CD4-positive, alpha-beta T cell treated with Interleukin-1 beta for 1 hour (primary cell): ENCODE results near the gene CNNM2.
"Not testable (repeated sequence)": the region's sequence is repeated elsewhere in the genome, so short reads cannot be mapped to it uniquely, and the experiment has no call there.

Experiments used
- DNase-seq, 2 donors: peaks; one replicate each; pipeline ENCODE4 v3.0.0-alpha.2; 2020 to 2022

Gene CNNM2

GRCh38 chr10:102927311-102928010 lies 9.4 kb downstream of the CNNM2 start:
- peak in 1 of 2 donors; percentile 2 for DNase-seq

DNA sequence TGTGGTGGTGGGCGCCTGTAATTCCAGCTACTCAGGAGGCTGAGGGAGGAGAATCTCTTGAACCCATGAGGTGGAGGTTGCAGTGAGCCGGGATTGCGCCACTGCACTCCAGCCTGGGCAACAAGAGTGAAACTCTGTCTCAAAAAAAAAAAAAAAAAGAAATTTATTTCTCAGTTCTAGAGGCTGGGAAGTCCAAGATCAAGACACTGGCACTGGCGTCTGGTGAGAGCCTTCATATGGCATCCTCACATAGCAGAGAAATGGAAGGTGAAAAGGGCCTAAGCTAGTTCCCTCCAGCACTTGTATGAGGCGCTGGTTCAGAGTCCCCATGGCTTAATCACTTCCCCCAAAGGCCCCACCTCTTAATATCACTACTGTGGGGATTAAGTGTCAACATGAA lies 10.3 kb downstream of the CNNM2 start:
- not testable (repeated sequence) for DNase-seq

DNA sequence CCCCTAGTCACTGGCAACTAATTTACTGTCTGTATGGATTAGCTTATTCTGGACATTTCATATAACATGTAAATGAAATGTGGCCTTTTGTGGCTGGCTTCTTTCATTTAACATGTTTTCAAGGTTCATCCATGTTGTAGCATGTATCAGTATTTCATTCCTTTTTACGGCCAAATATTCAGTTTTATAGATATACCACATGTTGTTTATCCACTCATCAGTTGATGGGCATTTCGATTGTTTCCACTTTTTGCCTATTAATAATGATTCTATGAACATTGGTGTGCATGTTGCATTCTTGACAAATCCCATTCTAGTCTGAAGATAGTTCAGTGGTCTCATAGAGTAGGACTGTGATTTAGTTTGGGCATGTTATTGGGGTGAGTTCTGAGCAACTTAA lies 12.6 kb downstream of the CNNM2 start:
- DNase-seq = no peak

DNA sequence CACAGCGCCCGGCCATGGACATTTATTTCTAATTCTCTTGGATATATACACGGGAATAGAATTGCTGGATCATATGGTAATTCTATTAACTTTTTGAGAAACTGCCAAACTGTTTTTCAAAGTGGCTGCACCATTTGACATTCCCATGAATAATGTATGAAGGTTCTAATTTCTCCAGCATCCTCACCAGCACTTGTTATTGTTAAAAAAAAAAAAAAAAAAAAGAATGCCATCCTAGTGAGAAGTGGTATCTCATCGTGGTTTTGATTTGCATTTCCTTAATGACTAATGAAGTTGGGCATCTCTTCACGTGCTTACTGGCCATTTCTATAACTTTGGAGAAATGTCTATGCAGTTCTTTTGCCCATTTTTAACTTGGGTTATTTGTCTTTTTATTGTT lies 13.5 kb downstream of the CNNM2 start:
- DNase-seq = no peak

DNA sequence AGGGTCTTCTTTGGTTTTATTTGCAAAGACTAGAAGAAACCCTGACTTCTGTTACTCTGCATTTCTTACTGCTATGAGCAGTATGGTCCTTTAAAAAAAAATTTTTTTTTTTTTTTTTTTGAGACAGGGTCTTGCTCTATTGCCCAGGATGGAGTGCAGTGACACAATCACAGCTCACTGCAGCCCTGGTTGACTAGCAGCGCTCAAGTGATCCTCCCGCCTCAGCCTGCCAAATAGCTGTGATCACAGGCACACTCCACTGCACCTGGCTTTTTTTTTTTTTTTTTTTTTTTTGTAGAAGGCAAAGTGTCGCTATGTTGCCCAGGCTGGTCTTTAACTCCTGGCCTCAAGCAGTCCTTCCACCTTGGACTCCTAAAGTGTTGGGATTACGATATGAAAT lies 17.4 kb downstream of the CNNM2 start:
- no peak for DNase-seq

DNA sequence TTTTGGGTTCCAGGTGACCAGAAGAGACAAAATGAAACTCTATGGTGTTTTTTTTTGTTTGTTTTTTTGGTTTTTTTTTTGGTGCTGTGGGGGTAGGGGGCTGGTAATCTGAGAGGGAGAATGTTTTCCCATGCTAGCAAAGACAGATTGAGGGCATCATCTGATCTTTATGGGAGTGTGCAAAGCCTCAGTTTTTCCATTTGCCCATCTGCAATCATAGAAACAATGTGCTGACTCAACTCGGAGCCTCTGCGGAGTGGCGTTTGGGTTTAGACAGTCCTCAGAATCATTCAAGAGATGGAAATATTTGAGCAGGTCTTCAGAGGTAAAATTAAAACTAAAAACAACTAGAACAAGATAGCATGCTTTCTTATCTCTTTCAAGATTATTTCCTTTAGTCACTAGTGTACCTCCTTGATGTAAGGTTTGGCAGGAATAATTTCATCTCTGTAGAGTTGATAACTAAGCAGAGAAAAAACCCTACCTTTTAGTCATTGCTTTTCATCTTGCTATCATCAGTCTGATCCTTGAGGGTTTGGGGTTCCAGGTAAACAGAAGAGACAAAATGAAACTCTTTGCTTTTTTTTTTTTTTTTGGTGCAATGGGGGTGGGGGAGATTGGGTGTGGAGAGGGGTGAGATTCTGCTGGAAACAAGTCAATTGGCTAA lies 18.0 kb downstream of the CNNM2 start:
- DNase-seq = no peak

- DNase-seq = no peak
These were observed 23.3 kb downstream of the CNNM2 start for GRCh38 chr10:102941401-102941800.

- no peak for DNase-seq
These were observed 27.4 kb downstream of the CNNM2 start for GRCh38 chr10:102945449-102945848.

- no peak for DNase-seq
These were observed 27.9 kb downstream of the CNNM2 start for GRCh38 chr10:102945962-102946361.

- DNase-seq = no peak
These were observed 28.9 kb downstream of the CNNM2 start for GRCh38 chr10:102946992-102947391.

DNA sequence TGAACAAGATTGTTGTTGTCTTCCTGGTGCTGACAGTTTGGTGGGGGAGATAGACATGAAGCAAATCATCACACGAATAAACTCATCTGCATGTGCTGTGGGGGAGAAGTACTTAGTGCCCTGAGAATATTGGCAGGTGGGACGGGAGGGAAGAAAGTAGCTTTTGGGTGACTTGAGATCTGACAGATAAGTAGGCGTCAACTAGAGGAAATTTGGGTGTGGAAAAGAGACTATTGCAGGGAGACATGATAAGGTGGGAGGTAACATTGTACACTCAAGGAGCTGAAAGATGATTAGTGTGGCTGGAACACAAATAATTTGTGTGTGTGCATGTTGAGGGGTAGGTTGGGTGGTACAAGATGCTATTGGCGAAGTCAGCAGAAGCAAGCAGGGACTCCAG lies 30.1 kb downstream of the CNNM2 start:
- no peak for DNase-seq

- no peak for DNase-seq
These were observed 30.7 kb downstream of the CNNM2 start for GRCh38 chr10:102948786-102949185.

GRCh38 chr10:102949916-102950315 lies 31.8 kb downstream of the CNNM2 start:
- no peak for DNase-seq

DNA sequence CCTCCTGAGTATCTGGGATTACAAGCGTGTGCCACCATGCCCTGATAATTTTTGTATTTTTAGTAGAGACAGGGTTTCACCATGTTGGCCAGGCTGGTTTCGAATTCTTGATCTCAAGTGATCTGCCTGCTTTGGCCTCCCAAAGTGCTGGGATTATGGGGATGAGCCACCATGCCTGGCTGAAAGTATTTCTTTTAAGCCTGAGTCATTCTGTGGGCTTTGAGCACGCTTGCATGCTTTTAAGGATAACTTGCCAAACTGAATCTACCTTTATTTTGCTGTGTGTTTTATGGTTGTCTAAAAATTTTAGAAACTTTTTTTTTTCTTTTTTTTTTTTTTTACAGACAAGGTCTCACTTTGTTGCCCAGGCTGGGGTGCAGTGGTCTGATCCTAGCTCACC lies 33.2 kb downstream of the CNNM2 start:
- DNase-seq = no peak

DNA sequence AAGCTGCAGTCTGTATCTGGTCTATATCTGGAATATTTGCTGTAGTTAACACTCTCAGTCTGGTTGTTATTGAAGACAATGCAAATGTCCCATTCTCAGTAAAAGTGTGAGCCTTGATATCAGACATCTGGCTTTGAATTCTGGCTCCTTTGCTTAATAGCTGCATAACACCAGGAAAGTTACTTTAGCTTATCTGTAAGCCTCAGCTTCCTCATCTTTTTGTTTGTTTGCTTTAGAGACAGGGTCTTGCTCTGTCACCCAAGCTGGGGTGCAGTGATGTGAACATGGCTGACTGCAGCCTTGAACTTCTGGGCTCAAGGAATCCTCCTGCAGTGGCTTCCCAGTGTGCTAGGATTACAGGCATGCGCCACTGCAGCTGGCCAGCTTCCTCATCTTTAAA lies 41.3 kb downstream of the CNNM2 start:
- no peak for DNase-seq

GRCh38 chr10:102960157-102960556 lies 42.1 kb downstream of the CNNM2 start:
- DNase-seq = no peak

GRCh38 chr10:102962267-102962666 lies 44.2 kb downstream of the CNNM2 start:
- DNase-seq = no peak

DNA sequence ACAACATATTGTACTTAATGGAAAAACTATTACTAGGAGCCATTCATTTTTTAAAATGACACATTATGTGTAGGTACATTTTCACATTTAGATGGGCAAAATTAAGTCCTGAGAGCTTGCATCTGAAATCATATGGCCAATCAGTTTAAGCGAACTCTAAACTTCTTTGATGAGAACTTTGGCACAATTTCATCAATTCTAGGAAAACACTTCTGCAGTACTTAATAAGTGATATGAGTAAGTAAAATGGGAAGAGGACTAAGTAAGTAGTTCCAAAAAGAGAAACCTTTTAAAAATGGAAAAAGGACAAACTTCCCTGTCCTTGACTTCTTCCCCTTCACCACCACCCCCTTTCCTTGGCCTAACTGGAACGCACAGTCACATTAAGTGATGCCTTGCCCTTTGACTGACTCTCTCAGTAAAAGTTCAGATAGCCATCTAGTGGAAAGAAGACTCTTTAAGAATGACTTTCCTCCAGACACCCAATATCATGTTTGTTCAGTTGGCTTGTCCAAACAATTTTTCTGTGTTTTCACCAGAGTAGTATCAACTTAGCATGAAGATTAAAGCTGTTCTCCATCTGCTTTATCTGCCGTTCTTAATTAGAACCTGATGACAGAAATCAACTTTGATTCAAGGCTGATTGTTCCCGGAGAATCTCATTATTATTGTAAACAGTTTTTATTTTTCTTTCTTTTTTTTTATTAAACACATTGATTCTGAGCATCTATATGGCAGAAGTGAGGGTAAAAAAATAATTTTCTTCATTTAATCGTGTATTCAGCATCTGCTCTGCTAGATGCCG lies 45.1 kb downstream of the CNNM2 start:
- no peak for DNase-seq

GRCh38 chr10:102963756-102964025 lies 45.6 kb downstream of the CNNM2 start:
- no peak for DNase-seq

GRCh38 chr10:102964064-102964463 lies 46.0 kb downstream of the CNNM2 start:
- not testable (repeated sequence) for DNase-seq

GRCh38 chr10:102964713-102965112 lies 46.6 kb downstream of the CNNM2 start:
- no peak for DNase-seq

- DNase-seq = no peak
These were observed 47.3 kb downstream of the CNNM2 start for GRCh38 chr10:102965311-102965851.

- DNase-seq = no peak
These were observed 49.0 kb downstream of the CNNM2 start for GRCh38 chr10:102967123-102967522.
